Liver (tissue), 3 donors: ENCODE data around the gene SLC13A2.

Source experiments
- EGR1 ChIP-seq, 2 donors: IDR thresholded peaks; 2 replicates each; pipeline ENCODE4 v1.6.1; 2016 to 2018; ENCODE audit warnings: antibody characterized with exemption in 2 of 2, low read depth in 2 of 2
- FOXA1 ChIP-seq: IDR thresholded peaks from 2 replicates; pipeline ENCODE4 v1.6.1; 2016; ENCODE audit warnings: antibody characterized with exemption
- FOXA2 ChIP-seq: IDR thresholded peaks from 2 replicates; pipeline ENCODE4 v1.6.1; 2016; ENCODE audit warnings: antibody characterized with exemption
- JUND ChIP-seq, 2 donors: IDR thresholded peaks; 2 replicates each; pipeline ENCODE4 v1.6.1; 2016; ENCODE audit warnings: antibody characterized with exemption in 2 of 2
- MAX ChIP-seq: IDR thresholded peaks from 2 replicates; pipeline ENCODE4 v1.6.1; 2016; ENCODE audit warnings: antibody characterized with exemption
- REST ChIP-seq: IDR thresholded peaks from 2 replicates; pipeline ENCODE4 v1.6.1; 2016; ENCODE audit warnings: antibody characterized with exemption, mild to moderate bottlenecking
- RXRA ChIP-seq, 2 donors: IDR thresholded peaks; 2 replicates each; pipeline ENCODE4 v1.6.1; 2017 to 2018; ENCODE audit warnings: antibody characterized with exemption in 2 of 2, mild to moderate bottlenecking in 1 of 2
- SP1 ChIP-seq: IDR thresholded peaks from 2 replicates; pipeline ENCODE4 v1.6.1; 2018; ENCODE audit warnings: antibody characterized with exemption, mild to moderate bottlenecking
- TAF1 ChIP-seq: conservative IDR thresholded peaks from 2 replicates; pipeline ENCODE4 v1.6.1; 2016; ENCODE audit warnings: antibody characterized with exemption, mild to moderate bottlenecking
- TF ChIP-seq, protein P1 (sequence below): fragments of 150-350 bp; IDR thresholded peaks from 2 replicates; pipeline ENCODE4 v1.5.1; 2017; ENCODE audit warnings: improper control_type of control experiment, low read depth, low read length; ENCODE audit not compliant: missing input control
- TF ChIP-seq, protein P2 (sequence below): IDR thresholded peaks from 2 replicates; pipeline ENCODE4 v1.6.1; 2016; ENCODE audit warnings: antibody characterized with exemption
- TF ChIP-seq, protein P3 (sequence below): IDR thresholded peaks from 2 replicates; pipeline ENCODE4 v1.6.1; 2016; ENCODE audit warnings: antibody characterized with exemption
- donor health status: healthy.
- donor health status: healthy.

DNA sequence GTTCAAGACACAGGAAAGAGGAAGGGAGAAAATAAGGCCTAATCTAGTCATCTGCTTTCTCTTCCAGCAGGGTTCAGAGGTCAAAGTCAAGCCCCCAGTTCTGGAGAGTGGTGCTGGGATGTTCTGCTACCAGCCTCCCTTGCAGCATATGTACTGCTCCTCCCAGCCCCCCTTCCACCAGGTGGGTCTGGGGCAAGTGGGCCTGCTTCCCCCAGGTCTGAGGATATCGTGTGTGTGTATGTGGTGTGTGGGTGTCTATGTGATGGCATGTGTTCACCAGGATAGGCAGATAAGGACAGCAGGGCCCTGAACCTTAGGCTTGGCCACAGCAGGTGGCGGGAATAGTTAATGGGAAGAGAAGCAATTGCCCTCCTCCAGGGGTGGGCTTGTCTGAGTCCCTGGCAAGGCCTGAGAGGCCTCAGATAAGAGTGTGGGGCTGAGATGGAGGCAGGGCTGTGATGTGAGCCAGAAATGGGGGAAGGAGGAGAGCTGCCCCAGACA, 53.8 kb downstream of the SLC13A2 start:
- TF ChIP-seq, protein P1, sequence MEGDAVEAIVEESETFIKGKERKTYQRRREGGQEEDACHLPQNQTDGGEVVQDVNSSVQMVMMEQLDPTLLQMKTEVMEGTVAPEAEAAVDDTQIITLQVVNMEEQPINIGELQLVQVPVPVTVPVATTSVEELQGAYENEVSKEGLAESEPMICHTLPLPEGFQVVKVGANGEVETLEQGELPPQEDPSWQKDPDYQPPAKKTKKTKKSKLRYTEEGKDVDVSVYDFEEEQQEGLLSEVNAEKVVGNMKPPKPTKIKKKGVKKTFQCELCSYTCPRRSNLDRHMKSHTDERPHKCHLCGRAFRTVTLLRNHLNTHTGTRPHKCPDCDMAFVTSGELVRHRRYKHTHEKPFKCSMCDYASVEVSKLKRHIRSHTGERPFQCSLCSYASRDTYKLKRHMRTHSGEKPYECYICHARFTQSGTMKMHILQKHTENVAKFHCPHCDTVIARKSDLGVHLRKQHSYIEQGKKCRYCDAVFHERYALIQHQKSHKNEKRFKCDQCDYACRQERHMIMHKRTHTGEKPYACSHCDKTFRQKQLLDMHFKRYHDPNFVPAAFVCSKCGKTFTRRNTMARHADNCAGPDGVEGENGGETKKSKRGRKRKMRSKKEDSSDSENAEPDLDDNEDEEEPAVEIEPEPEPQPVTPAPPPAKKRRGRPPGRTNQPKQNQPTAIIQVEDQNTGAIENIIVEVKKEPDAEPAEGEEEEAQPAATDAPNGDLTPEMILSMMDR, result no peak
- TF ChIP-seq TAF1 (no peak), MAX (no peak), REST (no peak), JUND (IDR thresholded peaks at IDR 0.05) (no peak), FOXA1 (no peak), FOXA2 (no peak), SP1 (no peak), EGR1 (IDR thresholded peaks at IDR 0.05; ENCODE audit: low read depth in 2 of 2) (no peak), RXRA (IDR thresholded peaks at IDR 0.05) (no peak)
- TF ChIP-seq, protein P2, sequence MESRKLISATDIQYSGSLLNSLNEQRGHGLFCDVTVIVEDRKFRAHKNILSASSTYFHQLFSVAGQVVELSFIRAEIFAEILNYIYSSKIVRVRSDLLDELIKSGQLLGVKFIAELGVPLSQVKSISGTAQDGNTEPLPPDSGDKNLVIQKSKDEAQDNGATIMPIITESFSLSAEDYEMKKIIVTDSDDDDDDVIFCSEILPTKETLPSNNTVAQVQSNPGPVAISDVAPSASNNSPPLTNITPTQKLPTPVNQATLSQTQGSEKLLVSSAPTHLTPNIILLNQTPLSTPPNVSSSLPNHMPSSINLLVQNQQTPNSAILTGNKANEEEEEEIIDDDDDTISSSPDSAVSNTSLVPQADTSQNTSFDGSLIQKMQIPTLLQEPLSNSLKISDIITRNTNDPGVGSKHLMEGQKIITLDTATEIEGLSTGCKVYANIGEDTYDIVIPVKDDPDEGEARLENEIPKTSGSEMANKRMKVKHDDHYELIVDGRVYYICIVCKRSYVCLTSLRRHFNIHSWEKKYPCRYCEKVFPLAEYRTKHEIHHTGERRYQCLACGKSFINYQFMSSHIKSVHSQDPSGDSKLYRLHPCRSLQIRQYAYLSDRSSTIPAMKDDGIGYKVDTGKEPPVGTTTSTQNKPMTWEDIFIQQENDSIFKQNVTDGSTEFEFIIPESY, result no peak
- TF ChIP-seq, protein P3, sequence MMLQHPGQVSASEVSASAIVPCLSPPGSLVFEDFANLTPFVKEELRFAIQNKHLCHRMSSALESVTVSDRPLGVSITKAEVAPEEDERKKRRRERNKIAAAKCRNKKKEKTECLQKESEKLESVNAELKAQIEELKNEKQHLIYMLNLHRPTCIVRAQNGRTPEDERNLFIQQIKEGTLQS, result no peak
